ENCODE measurements around the gene GPR148. TPM values are rescaled to one million over a fixed set of nuclear protein-coding genes. Genes with fewer than 3 reads are reported as not detected.

GPR148 gene
- total RNA-seq, 1 experiment from 2014 or later = not detected

- Histone ChIP-seq H3K9ac (ENCODE audit: low read length) (no peak overlapping the region), H3K27me3 (ENCODE audit: insufficient read depth, low read length) (no peaks in the 10 kb centered on the region), H3K9me2 (ENCODE audit: insufficient read depth) (no peaks in the 10 kb centered on the region), H3K36me3 (ENCODE audit: control insufficient read depth in 1 of 2, insufficient read depth in 2 of 2, low read length in 2 of 2) (no peaks in the 10 kb centered on the region), H3K4me3 (replicated peaks in 1 of 2; ENCODE audit: low read depth in 1 of 2, low read length in 2 of 2) (no peak overlapping the region), H3K4me2 (ENCODE audit: low read length) (no peak overlapping the region), H3K79me2 (ENCODE audit: insufficient read depth, low read length) (no peaks in the 10 kb centered on the region), H4K20me1 (ENCODE audit: insufficient read depth) (no peaks in the 10 kb centered on the region), H3K4me1 (ENCODE audit: control insufficient read depth in 1 of 2, insufficient read depth in 2 of 2, low read length in 2 of 2) (peaks cover 0 to 4% of the 10 kb centered on the region in 2 experiments; a peak in 1 of 4 replicates), H3K9me3 (ENCODE audit: control insufficient read depth in 1 of 2, insufficient read depth in 1 of 2, low read depth in 1 of 2, low read length in 2 of 2) (no peaks in the 10 kb centered on the region), H3K27ac (ENCODE audit: low read depth, low read length) (no peak overlapping the region), H2AFZ (ENCODE audit: low read depth, low read length, poor library complexity, severe bottlenecking) (no peak overlapping the region)
- POLR2A ChIA-PET = no interaction called here
- RAD21 ChIA-PET (ENCODE audit: low non-redundant PET in 1 of 2, low total read pairs in 2 of 2, uncharacterized antibody in 2 of 2, unreplicated experiment in 2 of 2) = no interaction called here
- BruUV-seq (replicated peaks) = no TSS peak
- CTCF ChIA-PET = no interaction called here
- DNase-seq (ENCODE audit: low read depth, low spot score) (no peak), ATAC-seq (no peak)
- intact Hi-C loops (cut with micrococcal nuclease) = no loop called here
- TF ChIP-seq EGR1 (IDR thresholded peaks at IDR 0.05; ENCODE audit: low read depth) (no peak), SP1 (IDR thresholded peaks at IDR 0.05; ENCODE audit: low read depth) (no peak), POLR2A (IDR thresholded peaks at IDR 0.05; ENCODE audit: borderline replicate concordance, extremely low read depth, insufficient read depth, insufficient read length) (no peak), SRF (IDR thresholded peaks at IDR 0.05; ENCODE audit: low read depth) (no peak), ZNF274 (IDR thresholded peaks at IDR 0.05; ENCODE audit: low read depth, low read length) (no peak), ZFX (IDR thresholded peaks at IDR 0.05) (no peak), FOSL1 (IDR thresholded peaks at IDR 0.05; ENCODE audit: low read depth) (no peak), ATF3 (IDR thresholded peaks at IDR 0.05) (no peak), ELF1 (IDR thresholded peaks at IDR 0.05; ENCODE audit: borderline replicate concordance, low read depth) (no peak), CBX3 (IDR thresholded peaks at IDR 0.05; ENCODE audit: low read depth) (no peak), POLR2AphosphoS5 (IDR thresholded peaks at IDR 0.05; ENCODE audit: low read depth, low read length) (no peak)
Observed at GRCh38 chr2:130766037-130766436, 37.2 kb downstream of the GPR148 start.

GRCh38 chr2:130766711-130767407 is 38.0 kb downstream of the GPR148 start:
- ATAC-seq = no peak

More at GRCh38 chr2:130766711-130767407, 38.0 kb downstream of the GPR148 start:
- no peaks in the 10 kb centered on the region for H3K9me2 ChIP-seq (ENCODE audit: insufficient read depth)
- CTCF ChIA-PET = no interaction called here
- DNase-seq (ENCODE audit: low read depth, low spot score) = no peak
- no peaks in the 10 kb centered on the region for H3K79me2 ChIP-seq (ENCODE audit: insufficient read depth, low read length)
- no peak overlapping the region for H2AFZ ChIP-seq (ENCODE audit: low read depth, low read length, poor library complexity, severe bottlenecking)
- H3K4me3 ChIP-seq (replicated peaks in 1 of 2; ENCODE audit: low read depth in 1 of 2, low read length in 2 of 2) = no peak overlapping the region
- TF ChIP-seq FOSL1 (IDR thresholded peaks at IDR 0.05; ENCODE audit: low read depth) (no peak), EGR1 (IDR thresholded peaks at IDR 0.05; ENCODE audit: low read depth) (no peak), CBX3 (IDR thresholded peaks at IDR 0.05; ENCODE audit: low read depth) (no peak), ZNF274 (IDR thresholded peaks at IDR 0.05; ENCODE audit: low read depth, low read length) (no peak), EZH2phosphoT487 (IDR thresholded peaks at IDR 0.05; ENCODE audit: borderline replicate concordance) (no peak), SIN3A (IDR thresholded peaks at IDR 0.05; ENCODE audit: low read depth) (no peak), SP1 (IDR thresholded peaks at IDR 0.05; ENCODE audit: low read depth) (no peak), ATF3 (IDR thresholded peaks at IDR 0.05) (no peak), TCF7L2 (IDR thresholded peaks at IDR 0.05; ENCODE audit: borderline replicate concordance, extremely low read depth, insufficient read depth, insufficient read length) (no peak), ZBTB33 (IDR thresholded peaks at IDR 0.05; ENCODE audit: extremely low read depth, insufficient replicate concordance, low read length) (no peak), ELF1 (IDR thresholded peaks at IDR 0.05; ENCODE audit: borderline replicate concordance, low read depth) (no peak), YY1 (IDR thresholded peaks at IDR 0.05; ENCODE audit: extremely low read depth, insufficient replicate concordance, low read depth, low read length) (no peak), SRF (IDR thresholded peaks at IDR 0.05; ENCODE audit: low read depth) (no peak)
- BruUV-seq (replicated peaks) = no TSS peak
- H3K4me1 ChIP-seq (ENCODE audit: control insufficient read depth in 1 of 2, insufficient read depth in 2 of 2, low read length in 2 of 2) = peaks cover 0 to 4% of the 10 kb centered on the region in 2 experiments; a peak in 1 of 4 replicates
- H3K9ac ChIP-seq (ENCODE audit: low read length) = no peak overlapping the region
- H3K27me3 ChIP-seq (ENCODE audit: insufficient read depth, low read length) = no peaks in the 10 kb centered on the region
- no peaks in the 10 kb centered on the region for H3K36me3 ChIP-seq (ENCODE audit: control insufficient read depth in 1 of 2, insufficient read depth in 2 of 2, low read length in 2 of 2)
- no peak overlapping the region for H3K4me2 ChIP-seq (ENCODE audit: low read length)
- RAD21 ChIA-PET (ENCODE audit: low non-redundant PET in 1 of 2, low total read pairs in 2 of 2, uncharacterized antibody in 2 of 2, unreplicated experiment in 2 of 2) = no interaction called here
- H3K27ac ChIP-seq (ENCODE audit: low read depth, low read length) = no peak overlapping the region
- H3K9me3 ChIP-seq (ENCODE audit: control insufficient read depth in 1 of 2, insufficient read depth in 1 of 2, low read depth in 1 of 2, low read length in 2 of 2) = no peaks in the 10 kb centered on the region
- POLR2A ChIA-PET = no interaction called here
- no peaks in the 10 kb centered on the region for H4K20me1 ChIP-seq (ENCODE audit: insufficient read depth)
- intact Hi-C loops (cut with micrococcal nuclease) = no loop called here

Data from HCT116 (cell line).